Vagina (tissue), 2 donors: ENCODE data around the gene RWDD1.

Experiments
- CTCF ChIP-seq, 3 experiments: fragments of 450-650 bp in 2 of 3; fragments of 200-600 bp in 1 of 3; sonication (generic) in 1 of 3; IDR thresholded peaks; one replicate each; pipeline ENCODE4 v1.5.1; 2017 to 2019; ENCODE audit warnings: antibody characterized with exemption in 3 of 3, mild to moderate bottlenecking in 2 of 3, moderate library complexity in 2 of 3
- POLR2A ChIP-seq, 2 donors: fragments of 450-650 bp; IDR thresholded peaks; one replicate each; pipeline ENCODE4 v1.6.1; 2017; ENCODE audit warnings: antibody characterized with exemption in 2 of 2, mild to moderate bottlenecking in 2 of 2, moderate library complexity in 2 of 2
- POLR2AphosphoS5 ChIP-seq, 2 donors: sonication (generic); formaldehyde crosslinking; IDR thresholded peaks; one replicate each; pipeline ENCODE4 v1.9.0; 2017; ENCODE audit warnings: antibody characterized with exemption in 2 of 2, mild to moderate bottlenecking in 2 of 2, low read depth in 1 of 2; ENCODE audit not compliant: insufficient read depth in 1 of 2

GRCh38 chr6:116596815-116597214 is 25.5 kb downstream of the RWDD1 start:
- TF ChIP-seq CTCF (IDR thresholded peaks at IDR 0.05) (no peak), POLR2A (IDR thresholded peaks at IDR 0.05) (no peak), POLR2AphosphoS5 (IDR thresholded peaks at IDR 0.05; ENCODE audit: insufficient read depth in 1 of 2, low read depth in 1 of 2) (no peak)
